H1 (cell line): ENCODE results near the gene TNFSF12. TPM values are rescaled to one million over a fixed set of nuclear protein-coding genes. Genes with fewer than 3 reads are reported as not detected.

Experiments used
- CTCF ChIA-PET: fragments of 300-600 bp; sonication (Branson Sonifier 250); formaldehyde crosslinking; loops from one replicate; lab custom pipeline; 2021; ENCODE audit not compliant: partially characterized antibody; lab: Charles Lee
- POLR2A ChIA-PET: fragments of 300-600 bp; sonication (Branson Sonifier 250); formaldehyde crosslinking; loops from one replicate; lab custom pipeline; 2021; ENCODE audit warnings: inconsistent platforms; ENCODE audit not compliant: partially characterized antibody; lab: Charles Lee
- DNase-seq, 2 experiments: peaks; one replicate each; pipeline versions ENCODE4 v3.0.0 to v3.0.0-alpha.2; 2010 to 2022; ENCODE audit warnings: low spot score in 2 of 2, low read depth in 1 of 2, mixed read lengths in 1 of 2
- FAIRE-seq: peaks from 2 replicates; lab custom pipeline; 2011; peaks lifted over from hg19 to GRCh38; lab: Jason Lieb, UNC
- H2AFZ ChIP-seq: 2 replicates; pipeline ENCODE4 v1.8.1; 2012; ENCODE audit warnings: low read length, inconsistent platforms
- H2AK5ac ChIP-seq: 2 replicates; pipeline ENCODE4 v1.6.1; 2013; ENCODE audit warnings: low read depth, low read length
- H2BK120ac ChIP-seq: replicated peaks from 2 replicates; pipeline ENCODE3; 2013; ENCODE audit warnings: low read depth, low read length, inconsistent platforms
- H2BK12ac ChIP-seq: 2 replicates; pipeline ENCODE4 v1.6.1; 2013; ENCODE audit warnings: low read depth, low read length
- H2BK15ac ChIP-seq: 2 replicates; pipeline ENCODE4 v1.6.1; 2013; ENCODE audit warnings: low read length
- H2BK20ac ChIP-seq: 2 replicates; pipeline ENCODE4 v1.6.1; 2013; ENCODE audit warnings: low read length
- H2BK5ac ChIP-seq: 2 replicates; pipeline ENCODE4 v1.6.1; 2013; ENCODE audit warnings: low read depth, low read length
- H3K14ac ChIP-seq: 2 replicates; pipeline ENCODE4 v1.6.1; 2013; ENCODE audit warnings: inconsistent platforms; ENCODE audit not compliant: insufficient read length
- H3K18ac ChIP-seq: 2 replicates; pipeline ENCODE4 v1.6.1; 2013; ENCODE audit warnings: low read length; ENCODE audit errors: extremely low read depth
- H3K23ac ChIP-seq: 2 replicates; pipeline ENCODE4 v1.6.1; 2013; ENCODE audit warnings: inconsistent platforms; ENCODE audit not compliant: insufficient read length
- H3K23me2 ChIP-seq: 2 replicates; pipeline ENCODE4 v1.6.1; 2013; ENCODE audit warnings: low read depth, low read length
- H3K27ac ChIP-seq: 2 replicates; pipeline ENCODE4 v1.6.1; 2011; ENCODE audit warnings: low read depth, low read length, inconsistent platforms
- H3K27me3 ChIP-seq, 4 experiments: replicated peaks in 1 of 4; 1 replicate in 1 of 4; 2 replicates in 3 of 4; pipeline versions ENCODE4 v1.6.1 to v1.8.1; 2011 to 2013; ENCODE audit warnings: low read length in 3 of 4, mild to moderate bottlenecking in 3 of 4, inconsistent platforms in 2 of 4, mixed read lengths in 2 of 4, moderate library complexity in 1 of 4; ENCODE audit not compliant: control insufficient read depth in 3 of 4, insufficient read depth in 3 of 4; ENCODE audit errors: extremely low read depth in 1 of 4
- H3K36me3 ChIP-seq, 4 experiments: 2 replicates each; pipeline versions ENCODE4 v1.6.1 to v1.8.1; 2011 to 2013; ENCODE audit warnings: mild to moderate bottlenecking in 4 of 4, low read length in 3 of 4, moderate library complexity in 2 of 4, control low read depth in 1 of 4, inconsistent platforms in 1 of 4; ENCODE audit not compliant: insufficient read depth in 4 of 4, control insufficient read depth in 2 of 4
- H3K4ac ChIP-seq: replicated peaks from 2 replicates; pipeline ENCODE3; 2013; ENCODE audit warnings: low read length, low read depth, mixed read lengths, inconsistent platforms; ENCODE audit not compliant: insufficient read length
- H3K4me1 ChIP-seq, 4 experiments: replicated peaks in 1 of 4; 1 replicate in 1 of 4; 2 replicates in 3 of 4; pipeline versions ENCODE4 v1.6.1 to v1.8.1; 2011 to 2013; ENCODE audit warnings: low read length in 3 of 4, inconsistent platforms in 2 of 4, mixed read lengths in 1 of 4; ENCODE audit not compliant: insufficient read depth in 4 of 4, control insufficient read depth in 3 of 4
- H3K4me2 ChIP-seq, 2 experiments: 2 replicates each; pipeline versions ENCODE4 v1.6.1 to v1.8.1; 2011 to 2013; ENCODE audit warnings: low read depth in 2 of 2, low read length in 2 of 2, control low read depth in 1 of 2, inconsistent platforms in 1 of 2, mild to moderate bottlenecking in 1 of 2; ENCODE audit not compliant: insufficient read depth in 1 of 2
- H3K4me3 ChIP-seq, 4 experiments: fragments of 200-600, 300-600 bp in 1 of 4; sonication (generic), shearing (Covaris generic), sonication (Bioruptor Twin) in 1 of 4; 2 replicates each; pipeline versions ENCODE4 v1.5.1 to v1.8.1; 2011 to 2016; ENCODE audit warnings: low read length in 4 of 4, low read depth in 3 of 4, control low read depth in 2 of 4, inconsistent platforms in 2 of 4, mild to moderate bottlenecking in 2 of 4, mixed read lengths in 1 of 4, moderate library complexity in 1 of 4; ENCODE audit not compliant: insufficient read depth in 2 of 4; ENCODE audit errors: extremely low read depth in 1 of 4
- H3K56ac ChIP-seq: replicated peaks from 2 replicates; pipeline ENCODE3; 2013; ENCODE audit warnings: low read depth, mild to moderate bottlenecking, mixed read lengths, low read length, inconsistent platforms; ENCODE audit not compliant: insufficient read length
- H3K79me1 ChIP-seq: 2 replicates; pipeline ENCODE4 v1.6.1; 2013; ENCODE audit warnings: low read depth, low read length, control low read depth
- H3K79me2 ChIP-seq, 2 experiments: 2 replicates each; pipeline versions ENCODE4 v1.6.1 to v1.8.1; 2012 to 2013; ENCODE audit warnings: low read length in 2 of 2, mild to moderate bottlenecking in 2 of 2, inconsistent platforms in 1 of 2; ENCODE audit not compliant: insufficient read depth in 2 of 2, control insufficient read depth in 1 of 2
- H3K9ac ChIP-seq, 4 experiments: replicated peaks in 1 of 4; 1 replicate in 1 of 4; 2 replicates in 3 of 4; pipeline versions ENCODE4 v1.6.1 to v1.8.1; 2011 to 2013; ENCODE audit warnings: low read depth in 3 of 4, low read length in 3 of 4, control low read depth in 2 of 4, mild to moderate bottlenecking in 2 of 4, moderate library complexity in 2 of 4, inconsistent platforms in 1 of 4; ENCODE audit errors: extremely low read depth in 1 of 4
- H3K9me3 ChIP-seq, 2 experiments: 2 replicates each; pipeline versions ENCODE4 v1.6.1 to v1.8.1; 2012 to 2013; ENCODE audit warnings: mild to moderate bottlenecking in 2 of 2, moderate library complexity in 2 of 2, control low read depth in 1 of 2, inconsistent platforms in 1 of 2, low read depth in 1 of 2, low read length in 1 of 2, mixed read lengths in 1 of 2; ENCODE audit not compliant: insufficient read depth in 2 of 2
- H4K20me1 ChIP-seq, 2 experiments: replicated peaks in 1 of 2; 2 replicates each; pipeline versions ENCODE3 to v1.8.1; 2011 to 2013; ENCODE audit warnings: inconsistent platforms in 2 of 2, low read length in 2 of 2, mild to moderate bottlenecking in 1 of 2; ENCODE audit not compliant: insufficient read depth in 2 of 2, control insufficient read depth in 1 of 2
- H4K5ac ChIP-seq: 2 replicates; pipeline ENCODE4 v1.6.1; 2013; ENCODE audit warnings: low read length, low read depth, mixed read lengths, inconsistent platforms; ENCODE audit not compliant: insufficient read length
- H4K8ac ChIP-seq: 2 replicates; pipeline ENCODE4 v1.8.0; 2013; ENCODE audit warnings: mild to moderate bottlenecking, moderate library complexity, low read length, inconsistent platforms; ENCODE audit not compliant: insufficient read depth; ENCODE audit errors: extremely low read depth
- H4K91ac ChIP-seq: replicated peaks from 2 replicates; pipeline ENCODE3; 2013; ENCODE audit warnings: low read length, mixed read lengths, inconsistent platforms; ENCODE audit not compliant: insufficient read length
- CHD2 ChIP-seq: IDR thresholded peaks from 2 replicates; pipeline ENCODE4 v1.6.1; 2012; ENCODE audit warnings: low read length, improper control_type of control experiment
- POLR2A ChIP-seq, 2 experiments: IDR thresholded peaks; 1 replicate in 1 of 2; 2 replicates in 1 of 2; pipeline ENCODE4 v1.6.1; 2011; ENCODE audit warnings: low read depth in 2 of 2, low read length in 2 of 2, mild to moderate bottlenecking in 2 of 2; ENCODE audit errors: control extremely low read depth in 1 of 2
- SIRT6 ChIP-seq: IDR thresholded peaks from one replicate; pipeline ENCODE4 v1.7.1; 2012; ENCODE audit warnings: low read length, inconsistent platforms
- WGBS, 2 experiments: shearing (Covaris generic) in 1 of 2; methylation state at CpG; one replicate each; pipeline versions ENCODE4 v1.1.6 to v1.1.7; 2013 to 2015; ENCODE audit warnings: low lambda C conversion rate in 2 of 2, mixed read lengths in 2 of 2, inconsistent platforms in 1 of 2, low coverage in 1 of 2, missing lambda C conversion rate in 1 of 2; ENCODE audit not compliant: insufficient replicate concordance in 2 of 2, insufficient coverage in 1 of 2, insufficient read length in 1 of 2; ENCODE audit errors: extremely low coverage in 1 of 2, missing lambda C conversion rate in 1 of 2; 5-methylcytosine and 5-hydroxymethylcytosine counted together
- polyA plus RNA-seq, 7 experiments: library from polyadenylated mRNA; depleted of rRNA in 3 of 7; stranded (reverse) in 5 of 7; unstranded in 2 of 7; fragments of >200 nt in 5 of 7; fragments of 200-250 nt in 2 of 7; gene quantifications; 1 replicate in 5 of 7; 2 replicates in 1 of 7; 4 replicates in 1 of 7; pipeline versions ENCODE4 v1.2.1 to v1.2.3, GENCODE V29; 2011 to 2013; ENCODE audit warnings: missing spikeins in 2 of 7, mixed read lengths in 2 of 7
- total RNA-seq: library from RNA; stranded (reverse); fragmentation: NEBNext Ultra II Directional; extraction: Animal tissue kit (Norgen Biotek cat#: 25700); gene quantifications from 2 replicates; pipeline ENCODE4 v1.2.1, GENCODE V29; 2021
- TF ChIP-seq, protein P1 (sequence below): IDR thresholded peaks from 2 replicates; pipeline ENCODE4 v1.6.1; 2012; ENCODE audit warnings: inconsistent platforms

TNFSF12 gene
- total and polyA plus RNA-seq, 2 of the 8 experiments (the other 6 are each of a cell fraction or from before 2014, with no cell fraction given) = 7.2 to 9.6 TPM

DNA sequence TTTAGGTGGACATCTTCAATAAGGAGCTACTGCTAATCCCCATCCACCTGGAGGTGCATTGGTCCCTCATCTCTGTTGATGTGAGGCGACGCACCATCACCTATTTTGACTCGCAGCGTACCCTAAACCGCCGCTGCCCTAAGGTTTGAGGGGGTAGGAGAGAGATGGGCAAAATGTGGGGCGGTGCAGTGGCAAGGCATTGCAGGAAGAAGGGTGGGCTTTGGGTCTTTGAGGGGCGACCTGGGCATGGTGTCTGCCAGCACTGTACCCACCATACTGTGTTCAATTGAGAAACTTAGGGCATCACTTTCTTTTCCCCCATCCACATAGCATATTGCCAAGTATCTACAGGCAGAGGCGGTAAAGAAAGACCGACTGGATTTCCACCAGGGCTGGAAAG is 21.5 kb downstream of the TNFSF12 start:
- Histone ChIP-seq H3K9me3 (no peaks in the 10 kb centered on the region), H2BK20ac (no peak overlapping the region), H2AK5ac (no peak overlapping the region), H3K14ac (no peak overlapping the region), H3K4me1 (peaks cover 4 to 8% (median 6%) of the 10 kb centered on the region in 4 experiments), H3K79me1 (peaks cover 6% of the 10 kb centered on the region), H2BK15ac (no peak overlapping the region), H3K18ac (no peak overlapping the region), H3K56ac (no peak overlapping the region), H4K91ac (no peak overlapping the region), H3K27ac (no peak overlapping the region), H3K4me3 (no peak overlapping the region), H3K9ac (no peak overlapping the region), H4K20me1 (peaks cover 14 to 20% of the 10 kb centered on the region in 2 experiments), H3K36me3 (peaks cover 29 to 67% (median 51%) of the 10 kb centered on the region in 4 experiments), H3K79me2 (peaks cover 20 to 28% of the 10 kb centered on the region in 2 experiments), H2AFZ (no peak overlapping the region), H3K23ac (no peak overlapping the region), H2BK120ac (no peak overlapping the region), H4K8ac (no peak overlapping the region), H3K4ac (no peak overlapping the region), H2BK5ac (no peak overlapping the region), H4K5ac (no peak overlapping the region), H3K27me3 (no peaks in the 10 kb centered on the region), H3K23me2 (peaks cover 4% of the 10 kb centered on the region), H2BK12ac (no peak overlapping the region), H3K4me2 (no peak overlapping the region)
- FAIRE-seq = no peak
- WGBS, 2 experiments = 94% methylated on average over 10 of the region's 10 CpGs; no CpG with 5 or more reads in 1 of the 2 experiments
- POLR2A ChIA-PET = interaction anchor here (0.7 to 37.5 kb wide), 10 partner anchors 7 to 336 kb away, joined by 3 to 1144 read pairs (median 5); partner anchors contain the start of genes CD68, DVL2, MPDU1 and POLR2A
- DNase-seq = no peak
- TF ChIP-seq POLR2A (IDR thresholded peaks at IDR 0.05; ENCODE audit: control extremely low read depth in 1 of 2, low read depth in 2 of 2, low read length in 2 of 2) = 0 out of 3 replicates have a peak, but pooled peaks of 1 of the 2 experiments have one; percentile 4
- no peak for TF ChIP-seq SIRT6
- TF ChIP-seq, protein P1, sequence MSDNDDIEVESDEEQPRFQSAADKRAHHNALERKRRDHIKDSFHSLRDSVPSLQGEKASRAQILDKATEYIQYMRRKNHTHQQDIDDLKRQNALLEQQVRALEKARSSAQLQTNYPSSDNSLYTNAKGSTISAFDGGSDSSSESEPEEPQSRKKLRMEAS = no peak
- no peak for TF ChIP-seq CHD2
- CTCF ChIA-PET = interaction anchor here (0.6 to 4.5 kb wide), 8 partner anchors 8 to 103 kb away, joined by 3 to 33 read pairs (median 4); partner anchors contain the start of gene SENP3
